PC-3 (cell line): ENCODE measurements around the gene SMG6. TPM values are rescaled to one million over a fixed set of nuclear protein-coding genes. Genes with fewer than 3 reads are reported as not detected.

ENCODE experiments used
- ATAC-seq: fragments of 200-7000 bp; cut with Tn5 transposase; 2 replicates; pipeline ENCODE4 v1.9.1; 2020; ENCODE audit warnings: mild to moderate bottlenecking, moderate library complexity
- BruUV-seq: library from RNA; stranded (reverse); fragments of 400-500 nt; replicated peaks from 2 replicates; lab custom pipeline; 2021; lab: Mats Ljungman, UMichigan
- CTCF ChIA-PET: fragments of 300-600 bp; sonication (Branson Sonifier 250); formaldehyde crosslinking; loops from one replicate; lab custom pipeline; 2022; ENCODE audit warnings: antibody characterized with exemption; lab: Charles Lee
- POLR2A ChIA-PET: fragments of 300-600 bp; sonication (Branson Sonifier 250); formaldehyde crosslinking; loops from one replicate; lab custom pipeline; 2022; ENCODE audit warnings: antibody characterized with exemption; ENCODE audit not compliant: unreplicated experiment; lab: Charles Lee
- DNase-seq: peaks from one replicate; pipeline ENCODE4 v3.0.0-alpha.2; 2015
- H2AFZ ChIP-seq: fragments of 300-600 bp; sonication (generic); 2 replicates; pipeline ENCODE4 v1.6.0; 2016; ENCODE audit warnings: antibody characterized with exemption, low read length
- H3F3A ChIP-seq: fragments of 300-600 bp; sonication (generic); one replicate; pipeline ENCODE4 v1.6.0; 2017; ENCODE audit warnings: antibody characterized with exemption, low read length, control low read depth, mild to moderate bottlenecking; ENCODE audit not compliant: unreplicated experiment
- H3K27ac ChIP-seq: fragments of 300-600 bp; sonication (generic); 2 replicates; pipeline ENCODE4 v1.5.1; 2016; ENCODE audit warnings: mild to moderate bottlenecking, low read length
- H3K27me3 ChIP-seq: fragments of 300-600 bp; sonication (generic); 2 replicates; pipeline ENCODE4 v1.6.1; 2016; ENCODE audit warnings: low read length, mixed read lengths
- H3K36me3 ChIP-seq: fragments of 300-600 bp; sonication (generic); 2 replicates; pipeline ENCODE4 v1.6.1; 2016; ENCODE audit warnings: low read depth, mixed run types, low read length, mixed read lengths
- H3K4me1 ChIP-seq: fragments of 300-600 bp; sonication (generic); 2 replicates; pipeline ENCODE4 v1.5.1; 2016; ENCODE audit warnings: low read length; ENCODE audit not compliant: insufficient read depth
- H3K4me2 ChIP-seq: fragments of 300-600 bp; sonication (generic); 2 replicates; pipeline ENCODE4 v1.6.0; 2016; ENCODE audit warnings: low read length
- H3K4me3 ChIP-seq: fragments of 300-600 bp; sonication (generic); 2 replicates; pipeline ENCODE4 v1.5.1; 2016; ENCODE audit warnings: mild to moderate bottlenecking, low read length, mixed read lengths
- H3K79me2 ChIP-seq: fragments of 300-600 bp; sonication (generic); 2 replicates; pipeline ENCODE4 v1.6.1; 2017; ENCODE audit warnings: low read length, mixed read lengths
- H3K9ac ChIP-seq: fragments of 300-600 bp; sonication (generic); 2 replicates; pipeline ENCODE4 v1.6.0; 2016; ENCODE audit warnings: mild to moderate bottlenecking, low read length
- H3K9me2 ChIP-seq: fragments of 300-600 bp; sonication (generic); replicated peaks from 2 replicates; pipeline ENCODE4 v1.6.1; 2016; ENCODE audit warnings: mixed run types, low read length, mixed read lengths
- H3K9me3 ChIP-seq: fragments of 300-600 bp; sonication (generic); 2 replicates; pipeline ENCODE4 v1.6.1; 2016; ENCODE audit warnings: low read length, mixed read lengths
- H4K20me1 ChIP-seq: fragments of 300-600 bp; sonication (generic); 2 replicates; pipeline ENCODE4 v1.6.1; 2016; ENCODE audit warnings: low read length, mixed read lengths
- EZH2 ChIP-seq: fragments of 300-600 bp; sonication (generic); IDR thresholded peaks from one replicate; pipeline ENCODE4 v1.6.1; 2017; ENCODE audit warnings: antibody characterized with exemption, mild to moderate bottlenecking, low read length; ENCODE audit not compliant: unreplicated experiment
- EZH2phosphoT487 ChIP-seq: fragments of 300-600 bp; sonication (generic); IDR thresholded peaks from 2 replicates; pipeline ENCODE4 v1.6.1; 2018; ENCODE audit warnings: mild to moderate bottlenecking, antibody characterized with exemption, low read length, borderline replicate concordance
- intact Hi-C: fragments of 100-400 bp; cut with micrococcal nuclease; formaldehyde crosslinking; loops from 2 replicates; pipeline ENCODE4 v1.9.0; 2023
- total RNA-seq: library from RNA; depleted of rRNA; stranded (reverse); fragments of >200 nt; gene quantifications from 2 replicates; pipeline ENCODE4 v1.2.3, GENCODE V29; 2014
- TF ChIP-seq, protein P1 (sequence below): fragments of 300-600 bp; sonication (generic); conservative IDR thresholded peaks from 2 replicates; pipeline ENCODE4 v1.5.1; 2017; ENCODE audit warnings: antibody characterized with exemption, low read depth, mild to moderate bottlenecking, low read length

The SMG6 gene
- total RNA-seq, 1 experiment from 2014 or later: 13.4 TPM

DNA sequence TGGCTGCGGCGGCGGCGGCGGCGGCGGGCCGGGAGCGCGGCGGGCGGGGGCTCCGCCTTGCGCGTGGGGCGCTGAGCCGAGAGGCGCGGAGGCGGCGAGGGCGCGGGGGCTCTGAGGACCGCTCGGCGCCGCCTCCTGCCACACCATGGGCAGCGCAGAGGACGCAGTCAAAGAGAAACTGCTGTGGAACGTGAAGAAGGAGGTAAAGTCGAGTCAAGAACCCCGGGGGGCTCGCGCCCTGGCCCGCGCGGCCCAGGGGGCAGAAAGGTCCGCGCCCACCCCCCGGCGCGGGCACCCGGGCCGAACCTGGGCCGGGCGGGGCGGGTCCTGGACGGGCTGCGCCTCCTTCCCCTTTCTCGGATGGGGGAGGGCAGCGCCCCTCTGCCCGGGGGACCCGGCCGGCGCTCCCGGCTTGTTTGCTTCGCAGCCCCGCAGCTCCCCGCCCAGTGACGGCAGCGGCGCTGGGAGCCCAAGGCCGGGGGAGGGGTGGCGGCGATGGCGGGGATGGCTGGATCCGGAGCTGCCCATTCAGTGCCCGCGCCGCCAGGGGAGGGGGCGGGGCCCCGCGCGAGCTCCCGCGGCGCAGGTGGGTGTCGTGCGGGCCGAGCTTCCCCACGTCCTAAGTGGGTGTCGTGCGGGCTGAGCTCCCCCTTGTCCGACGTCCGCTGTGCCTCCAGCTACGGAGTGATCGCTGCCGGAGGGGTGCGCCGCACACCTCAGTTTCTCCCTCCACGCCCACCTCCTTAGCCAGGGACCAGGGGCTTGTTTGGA lies 34.1 kb upstream of the SMG6 start:
- ATAC-seq: peak; percentile 59
- peak overlapping the region; percentile 99 for H3K4me3 ChIP-seq
- H3K9me2 ChIP-seq: no peaks in the 10 kb centered on the region
- no peaks in the 10 kb centered on the region for H3K9me3 ChIP-seq
- 0 out of 2 replicates have a peak overlapping the region, but pooled peaks have one; percentile 13 for H3K27ac ChIP-seq
- H4K20me1 ChIP-seq: 0 out of 2 replicates have a peak, but pooled peaks cover 5% of the 10 kb centered on the region
- H3F3A ChIP-seq: no peaks in the 10 kb centered on the region
- H3K4me2 ChIP-seq: peak overlapping the region; percentile 97
- DNase-seq: peak; percentile 53
- TF ChIP-seq EZH2phosphoT487: no peak
- TF ChIP-seq, protein P1, sequence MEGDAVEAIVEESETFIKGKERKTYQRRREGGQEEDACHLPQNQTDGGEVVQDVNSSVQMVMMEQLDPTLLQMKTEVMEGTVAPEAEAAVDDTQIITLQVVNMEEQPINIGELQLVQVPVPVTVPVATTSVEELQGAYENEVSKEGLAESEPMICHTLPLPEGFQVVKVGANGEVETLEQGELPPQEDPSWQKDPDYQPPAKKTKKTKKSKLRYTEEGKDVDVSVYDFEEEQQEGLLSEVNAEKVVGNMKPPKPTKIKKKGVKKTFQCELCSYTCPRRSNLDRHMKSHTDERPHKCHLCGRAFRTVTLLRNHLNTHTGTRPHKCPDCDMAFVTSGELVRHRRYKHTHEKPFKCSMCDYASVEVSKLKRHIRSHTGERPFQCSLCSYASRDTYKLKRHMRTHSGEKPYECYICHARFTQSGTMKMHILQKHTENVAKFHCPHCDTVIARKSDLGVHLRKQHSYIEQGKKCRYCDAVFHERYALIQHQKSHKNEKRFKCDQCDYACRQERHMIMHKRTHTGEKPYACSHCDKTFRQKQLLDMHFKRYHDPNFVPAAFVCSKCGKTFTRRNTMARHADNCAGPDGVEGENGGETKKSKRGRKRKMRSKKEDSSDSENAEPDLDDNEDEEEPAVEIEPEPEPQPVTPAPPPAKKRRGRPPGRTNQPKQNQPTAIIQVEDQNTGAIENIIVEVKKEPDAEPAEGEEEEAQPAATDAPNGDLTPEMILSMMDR: no peak
- TF ChIP-seq EZH2: no peak
- peak overlapping the region; percentile 85 for H2AFZ ChIP-seq
- no TSS peak for BruUV-seq
- H3K4me1 ChIP-seq: peaks cover 19% of the 10 kb centered on the region
- ChIA-PET POLR2A (no interaction called here), CTCF (interaction anchor here (0.6 to 3.8 kb wide), 4 partner anchors 11 to 60 kb away, joined by 3 to 26 read pairs (median 4); partner anchors contain the start of genes SMG6 and SRR)
- intact Hi-C loops: loop anchor here (2.0 kb wide), 1 partner anchor 15 kb away; no protein-coding TSS in a partner anchor
- H3K9ac ChIP-seq: peak overlapping the region; percentile 100
- H3K36me3 ChIP-seq: peaks cover 27% of the 10 kb centered on the region
- H3K79me2 ChIP-seq: peaks cover 66% of the 10 kb centered on the region
- H3K27me3 ChIP-seq: no peaks in the 10 kb centered on the region

DNA sequence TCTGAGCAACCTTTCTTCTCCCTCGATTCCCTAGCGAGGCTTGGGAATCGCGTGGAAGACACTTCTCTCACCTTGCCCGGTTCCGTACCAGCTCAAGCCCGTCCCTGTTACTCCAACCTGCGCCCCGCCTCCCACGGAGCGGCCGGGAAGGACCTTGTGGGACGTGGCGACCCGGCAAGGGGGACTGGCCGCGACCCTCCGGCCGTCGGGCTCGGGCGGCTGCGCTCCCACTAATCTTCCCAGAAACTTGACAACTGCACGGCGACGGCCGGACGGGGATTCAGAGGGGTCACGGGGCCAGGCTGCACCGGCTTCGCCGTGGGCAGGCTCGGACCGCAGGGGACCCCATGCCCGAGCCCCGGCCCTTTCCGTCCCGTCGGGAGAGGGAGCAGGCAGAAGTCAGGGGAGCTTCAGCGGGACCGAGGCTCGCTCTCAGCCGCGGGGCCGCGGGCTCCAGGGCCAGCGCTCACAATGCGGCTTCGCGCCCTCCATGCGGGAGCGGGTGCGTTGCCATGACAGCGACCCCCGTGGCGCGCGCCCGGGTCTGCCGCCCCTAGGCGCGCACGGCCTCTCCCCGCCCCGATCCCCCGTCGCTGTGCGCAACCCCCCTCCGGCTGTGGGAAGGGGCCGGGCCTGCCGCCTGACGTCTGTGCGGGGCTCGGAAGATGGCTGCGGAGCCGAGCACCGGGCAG lies 33.4 kb upstream of the SMG6 start, which contains the start of gene SGSM2:
Gene SGSM2 (plus strand): TSS at position 650 of the 692 bp plus-strand sequence. CDS start 188 bp downstream, outside the sequence.
- Histone ChIP-seq H3K9me2 (no peaks in the 10 kb centered on the region), H3K36me3 (peaks cover 31% of the 10 kb centered on the region), H4K20me1 (0 out of 2 replicates have a peak, but pooled peaks cover 5% of the 10 kb centered on the region), H3K9me3 (no peaks in the 10 kb centered on the region), H3F3A (no peaks in the 10 kb centered on the region), H3K4me1 (peaks cover 19% of the 10 kb centered on the region), H3K9ac (peak within 1 kb of the TSS; percentile 100), H3K4me2 (peak within 1 kb of the TSS; percentile 98), H3K4me3 (peak within 1 kb of the TSS; percentile 99), H3K27ac (peak within 1 kb of the TSS; percentile 63), H3K79me2 (peaks cover 70% of the 10 kb centered on the region), H3K27me3 (no peaks in the 10 kb centered on the region), H2AFZ (peak within 1 kb of the TSS; percentile 85)
- POLR2A ChIA-PET: interaction anchor here (0.6 to 1.0 kb wide), 2 partner anchors 22 to 70 kb away, joined by 3 to 4 read pairs; no protein-coding TSS in a partner anchor
- peak; percentile 61 for ATAC-seq
- DNase-seq: peak; percentile 38
- no TSS peak for BruUV-seq
- TF ChIP-seq EZH2phosphoT487: no peak
- TF ChIP-seq, protein P1: no peak
- TF ChIP-seq EZH2: no peak
- intact Hi-C loops: loop anchor here (2.0 kb wide), 1 partner anchor 16 kb away; no protein-coding TSS in a partner anchor
- CTCF ChIA-PET: interaction anchor here (0.7 to 3.8 kb wide), 2 partner anchors 16 to 61 kb away, joined by 5 to 26 read pairs; no protein-coding TSS in a partner anchor
